ENCODE results near the gene GK. TPM values are rescaled to one million over a fixed set of nuclear protein-coding genes. Genes with fewer than 3 reads are reported as not detected.

GK gene
- total RNA-seq, 1 experiment from 2014 or later, result 9.8 TPM

DNA sequence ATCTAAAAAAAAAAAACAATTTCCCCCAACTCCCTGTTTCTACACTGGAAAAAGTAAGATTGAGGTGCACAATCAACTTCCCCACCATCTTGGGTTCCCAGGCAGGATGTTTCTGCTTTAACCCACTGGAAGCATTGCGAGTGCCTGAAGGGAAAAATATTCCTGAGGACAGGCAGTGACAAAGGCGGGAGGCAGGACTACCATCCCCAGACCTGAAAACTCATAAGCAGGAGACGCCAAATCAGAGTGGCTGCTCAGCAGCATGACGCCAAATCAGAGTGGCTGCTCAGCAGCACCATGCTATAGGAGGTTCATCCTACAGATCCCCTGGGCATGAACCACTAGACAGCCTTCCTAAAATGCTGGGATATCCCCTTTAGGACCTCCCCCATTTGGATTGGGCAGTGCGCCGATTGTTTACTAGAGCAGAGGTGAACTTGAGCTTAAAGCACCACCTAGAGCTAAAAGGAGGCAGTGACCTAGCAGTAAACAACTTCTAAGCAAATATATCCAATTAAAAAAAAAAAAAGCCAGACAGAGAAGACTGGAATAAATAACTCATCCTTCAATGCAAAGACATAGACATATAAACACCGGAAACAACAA lies 35.0 kb upstream of the GK start:
- no CpG with 5 or more reads among the region's 7 CpGs for WGBS (ENCODE audit: extremely low coverage, insufficient read length, low lambda C conversion rate)
- no peak overlapping the region for H3K18ac ChIP-seq (ENCODE audit: insufficient read length, low read depth, low read length)
- no peak overlapping the region for H4K8ac ChIP-seq (replicated peaks; ENCODE audit: insufficient read length, low read depth, low read length)
- peak; percentile 62; the same call in 2 of the 3 replicates for TF ChIP-seq CTCF (conservative IDR thresholded peaks at IDR 0.05)
- H3K23me2 ChIP-seq (ENCODE audit: insufficient read length, low read depth, low read length, poor library complexity, severe bottlenecking), result no peaks in the 10 kb centered on the region
- H4K5ac ChIP-seq (ENCODE audit: insufficient read length, low read depth, low read length), result no peak overlapping the region
- no peaks in the 10 kb centered on the region for H4K20me1 ChIP-seq (ENCODE audit: control insufficient read depth, insufficient read depth, insufficient read length)
- no peak overlapping the region for H3T11ph ChIP-seq (ENCODE audit: low read length)
- H2BK20ac ChIP-seq (ENCODE audit: low read depth, low read length, poor library complexity, severe bottlenecking), result no peak overlapping the region
- H2BK15ac ChIP-seq (ENCODE audit: low read depth, low read length), result no peak overlapping the region
- peaks cover 4 to 17% (median 9%) of the 10 kb centered on the region in 3 experiments; a peak in 6 of 7 replicates for H3K36me3 Mint-ChIP-seq (ENCODE audit: insufficient read depth in 1 of 3, low read depth in 3 of 3)
- H2BK5ac ChIP-seq (ENCODE audit: insufficient read length, low read length), result no peak overlapping the region
- H2AK5ac ChIP-seq (ENCODE audit: insufficient read length, low read length), result no peak overlapping the region
- no peak overlapping the region for H2BK120ac ChIP-seq (ENCODE audit: low read depth, low read length, poor library complexity, severe bottlenecking)
- H3K27ac Mint-ChIP-seq, result no peak overlapping the region
- H3K9ac ChIP-seq (ENCODE audit: extremely low read depth, insufficient read length, low read length), result no peak overlapping the region
- no peak overlapping the region for H4K91ac ChIP-seq (ENCODE audit: insufficient read length, low read depth, low read length)
- H2AFZ ChIP-seq (ENCODE audit: low read length), result no peak overlapping the region
- H3K56ac ChIP-seq (ENCODE audit: insufficient read length, low read depth, low read length), result no peak overlapping the region
- H3K14ac ChIP-seq (ENCODE audit: insufficient read depth, low read length), result no peak overlapping the region
- H2BK12ac ChIP-seq (ENCODE audit: insufficient read length, low read depth, low read length), result no peak overlapping the region
- no peaks in the 10 kb centered on the region for H3K79me2 ChIP-seq (ENCODE audit: insufficient read depth, low read length)
- H3K9me3 ChIP-seq (ENCODE audit: control insufficient read depth, low read depth, low read length), result peaks cover 9% of the 10 kb centered on the region
- peak; percentile 51 for DNase-seq
- peaks cover 38 to 60% of the 10 kb centered on the region in 2 experiments for H3K9me3 Mint-ChIP-seq
- H3K27me3 Mint-ChIP-seq (ENCODE audit: low read depth), result no peaks in the 10 kb centered on the region
- no peaks in the 10 kb centered on the region; the same call in 1 of the 2 replicates for H3K4me1 ChIP-seq (ENCODE audit: insufficient read depth, low read length)
- H3K4me3 Mint-ChIP-seq, result no peak overlapping the region
- H3K4me1 Mint-ChIP-seq, result peaks cover 7 to 9% of the 10 kb centered on the region in 2 experiments; a peak in 3 of 4 replicates
- no peak overlapping the region for H3K27ac ChIP-seq (ENCODE audit: insufficient read length, low read depth, low read length)
- no peaks in the 10 kb centered on the region for H3K27me3 ChIP-seq (ENCODE audit: insufficient read depth, low read length)
- no peak overlapping the region for H3K4ac ChIP-seq (ENCODE audit: low read depth, low read length)
- H3K4me2 ChIP-seq (ENCODE audit: insufficient read depth, insufficient read length, low read length), result no peak overlapping the region
- H3K79me1 ChIP-seq (ENCODE audit: insufficient read depth, low read depth, low read length, poor library complexity, severe bottlenecking), result no peaks in the 10 kb centered on the region
- no peak overlapping the region for H3K23ac ChIP-seq (ENCODE audit: insufficient read length, low read depth, low read length)
